ENCODE results near the gene AXIN1.
"Not testable (repeated sequence)": the region's sequence is repeated elsewhere in the genome, so short reads cannot be mapped to it uniquely, and the experiment has no call there.

Gene AXIN1, protein sequence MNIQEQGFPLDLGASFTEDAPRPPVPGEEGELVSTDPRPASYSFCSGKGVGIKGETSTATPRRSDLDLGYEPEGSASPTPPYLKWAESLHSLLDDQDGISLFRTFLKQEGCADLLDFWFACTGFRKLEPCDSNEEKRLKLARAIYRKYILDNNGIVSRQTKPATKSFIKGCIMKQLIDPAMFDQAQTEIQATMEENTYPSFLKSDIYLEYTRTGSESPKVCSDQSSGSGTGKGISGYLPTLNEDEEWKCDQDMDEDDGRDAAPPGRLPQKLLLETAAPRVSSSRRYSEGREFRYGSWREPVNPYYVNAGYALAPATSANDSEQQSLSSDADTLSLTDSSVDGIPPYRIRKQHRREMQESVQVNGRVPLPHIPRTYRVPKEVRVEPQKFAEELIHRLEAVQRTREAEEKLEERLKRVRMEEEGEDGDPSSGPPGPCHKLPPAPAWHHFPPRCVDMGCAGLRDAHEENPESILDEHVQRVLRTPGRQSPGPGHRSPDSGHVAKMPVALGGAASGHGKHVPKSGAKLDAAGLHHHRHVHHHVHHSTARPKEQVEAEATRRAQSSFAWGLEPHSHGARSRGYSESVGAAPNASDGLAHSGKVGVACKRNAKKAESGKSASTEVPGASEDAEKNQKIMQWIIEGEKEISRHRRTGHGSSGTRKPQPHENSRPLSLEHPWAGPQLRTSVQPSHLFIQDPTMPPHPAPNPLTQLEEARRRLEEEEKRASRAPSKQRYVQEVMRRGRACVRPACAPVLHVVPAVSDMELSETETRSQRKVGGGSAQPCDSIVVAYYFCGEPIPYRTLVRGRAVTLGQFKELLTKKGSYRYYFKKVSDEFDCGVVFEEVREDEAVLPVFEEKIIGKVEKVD

DNA sequence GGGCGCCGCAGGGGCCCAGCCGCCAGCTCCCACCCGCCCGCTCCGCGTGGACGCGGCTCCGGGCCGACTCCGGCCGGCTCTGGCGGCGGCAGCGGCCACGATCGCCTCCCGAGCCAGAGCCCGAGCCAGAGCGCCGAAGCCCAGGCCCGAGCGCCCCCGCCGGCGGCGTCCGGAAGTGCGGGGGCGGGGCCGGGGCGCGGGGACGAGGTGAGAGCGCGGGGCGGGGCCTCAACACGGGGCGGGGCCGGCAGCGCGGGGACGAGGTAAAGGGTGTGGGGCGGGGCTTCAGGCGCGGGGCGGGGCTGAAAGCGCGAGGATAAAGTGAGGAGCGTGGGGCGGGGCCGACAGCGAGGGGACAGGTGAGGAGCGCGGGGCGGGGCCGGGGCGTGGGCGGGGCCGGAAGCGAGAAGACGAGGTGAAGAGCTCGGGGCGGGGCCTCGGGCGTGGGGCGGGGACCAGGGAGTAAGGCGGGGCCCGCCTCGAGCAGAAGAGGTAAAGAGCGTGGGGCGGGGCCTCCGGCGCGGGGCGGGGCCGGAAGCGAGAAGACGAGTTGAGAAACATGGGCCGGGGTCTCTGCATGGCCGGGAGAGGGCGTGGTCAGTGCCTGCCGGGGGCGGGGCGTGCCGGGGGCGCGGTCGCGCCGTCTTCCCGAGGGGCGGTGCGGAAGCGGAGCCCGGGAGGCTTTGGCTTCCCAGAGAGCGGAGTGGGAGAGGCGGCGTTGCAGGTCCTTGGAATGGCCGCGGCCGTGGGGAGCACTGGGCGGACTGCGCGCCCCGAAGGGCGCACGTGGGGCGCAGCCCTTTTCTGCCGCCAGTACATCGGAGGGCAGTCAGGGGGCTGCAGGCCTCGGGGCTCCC lies at the start of gene AXIN1:
AXIN1 (minus strand) TSS at position 177 of the 857 bp plus-strand sequence. CDS start 5,698 bp downstream, outside the sequence.
- FAIRE-seq: no peak

DNA sequence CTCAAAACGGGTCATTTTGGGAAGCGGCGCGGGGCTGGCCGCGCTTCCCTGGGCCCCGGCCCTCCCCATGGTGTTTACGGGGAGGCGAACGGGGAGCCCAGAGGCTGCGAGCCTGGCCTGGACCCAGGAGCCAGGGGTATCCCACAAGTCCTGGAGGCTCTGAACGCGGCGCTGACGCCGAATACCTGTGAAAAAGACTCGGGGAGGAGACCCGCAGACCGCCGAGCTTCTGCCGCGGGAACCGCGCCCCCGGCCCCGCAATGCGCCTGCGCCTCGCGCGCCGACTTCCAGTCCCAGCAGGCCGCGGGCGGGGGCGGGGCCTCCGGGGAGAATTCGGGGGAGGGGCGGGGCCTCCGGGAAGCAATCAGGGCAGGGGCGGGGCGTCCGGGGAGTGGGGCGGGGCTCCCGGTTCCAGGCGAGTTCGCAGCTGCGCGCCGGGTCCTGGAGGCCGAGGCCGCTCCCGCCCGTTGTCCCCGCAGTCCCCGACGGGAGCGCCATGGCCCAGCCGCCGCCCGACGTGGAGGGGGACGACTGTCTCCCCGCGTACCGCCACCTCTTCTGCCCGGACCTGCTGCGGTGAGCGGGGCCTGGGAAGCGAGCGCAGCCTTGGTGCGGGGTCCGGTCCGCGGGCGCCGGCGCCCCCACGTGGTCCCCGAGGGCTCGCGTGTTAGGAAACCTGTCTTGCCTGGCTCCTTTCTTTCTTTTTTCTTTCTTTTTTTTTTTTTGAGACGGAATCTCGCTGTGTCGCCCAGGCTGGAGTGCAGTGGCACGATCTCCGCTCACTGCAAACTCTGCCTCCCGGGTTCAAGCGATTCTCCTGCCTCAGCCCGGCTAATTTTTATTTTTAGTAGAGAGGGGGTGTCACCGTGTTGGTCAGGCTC lies 49.2 kb upstream of the AXIN1 start, which contains the start of gene DECR2:
DECR2 (plus strand) TSS at position 418 of the 881 bp plus-strand sequence; CDS start at position 497, 79 bp downstream.
- FAIRE-seq: no peak

DNA sequence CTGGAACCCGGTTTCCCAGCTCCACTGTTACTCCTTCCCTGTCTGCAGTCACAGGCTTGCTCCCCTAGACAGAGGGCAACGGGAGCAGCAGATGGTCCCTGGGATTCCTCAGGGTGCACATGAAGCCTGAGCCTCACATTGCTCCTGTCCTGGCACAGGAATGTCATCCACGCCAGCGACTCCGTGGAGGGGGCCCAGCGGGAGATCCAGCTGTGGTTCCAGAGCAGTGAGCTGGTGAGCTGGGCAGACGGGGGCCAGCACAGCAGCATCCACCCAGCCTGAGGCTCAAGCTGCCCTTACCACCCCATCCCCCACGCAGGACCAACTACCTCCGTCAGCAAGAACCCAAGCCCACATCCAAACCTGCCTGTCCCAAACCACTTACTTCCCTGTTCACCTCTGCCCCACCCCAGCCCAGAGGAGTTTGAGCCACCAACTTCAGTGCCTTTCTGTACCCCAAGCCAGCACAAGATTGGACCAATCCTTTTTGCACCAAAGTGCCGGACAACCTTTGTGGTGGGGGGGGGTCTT lies 47.6 kb upstream of the AXIN1 start:
- FAIRE-seq: no peak

DNA sequence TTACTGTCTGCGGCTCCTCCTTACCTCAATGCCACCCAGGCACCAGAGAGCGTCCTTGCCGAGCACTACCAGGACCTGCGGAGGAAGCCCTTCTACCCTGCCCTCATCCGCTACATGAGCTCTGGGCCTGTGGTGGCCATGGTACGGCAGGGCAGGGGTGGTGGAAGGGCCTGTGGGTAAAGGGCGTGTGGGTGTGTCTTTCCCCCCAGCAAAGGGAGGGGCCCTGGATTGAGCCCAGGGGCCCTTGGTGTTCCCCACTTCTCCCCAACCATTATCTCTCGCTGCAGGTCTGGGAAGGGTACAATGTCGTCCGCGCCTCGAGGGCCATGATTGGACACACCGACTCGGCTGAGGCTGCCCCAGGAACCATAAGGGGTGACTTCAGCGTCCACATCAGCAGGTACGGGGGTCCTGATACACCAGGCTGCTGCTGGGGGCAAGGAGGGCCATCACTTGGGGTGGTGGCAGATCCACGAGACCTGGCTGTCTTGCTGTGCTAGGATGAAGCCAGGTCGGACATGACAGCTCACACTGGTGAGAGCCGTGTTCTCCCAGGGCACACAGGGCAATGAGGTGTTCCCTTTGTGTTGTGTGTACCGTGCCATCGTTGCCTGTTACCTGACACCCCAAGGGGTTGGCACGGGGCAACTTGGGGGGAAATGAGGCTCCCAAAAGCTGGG lies 47.0 kb upstream of the AXIN1 start:
- no peak for FAIRE-seq

DNA sequence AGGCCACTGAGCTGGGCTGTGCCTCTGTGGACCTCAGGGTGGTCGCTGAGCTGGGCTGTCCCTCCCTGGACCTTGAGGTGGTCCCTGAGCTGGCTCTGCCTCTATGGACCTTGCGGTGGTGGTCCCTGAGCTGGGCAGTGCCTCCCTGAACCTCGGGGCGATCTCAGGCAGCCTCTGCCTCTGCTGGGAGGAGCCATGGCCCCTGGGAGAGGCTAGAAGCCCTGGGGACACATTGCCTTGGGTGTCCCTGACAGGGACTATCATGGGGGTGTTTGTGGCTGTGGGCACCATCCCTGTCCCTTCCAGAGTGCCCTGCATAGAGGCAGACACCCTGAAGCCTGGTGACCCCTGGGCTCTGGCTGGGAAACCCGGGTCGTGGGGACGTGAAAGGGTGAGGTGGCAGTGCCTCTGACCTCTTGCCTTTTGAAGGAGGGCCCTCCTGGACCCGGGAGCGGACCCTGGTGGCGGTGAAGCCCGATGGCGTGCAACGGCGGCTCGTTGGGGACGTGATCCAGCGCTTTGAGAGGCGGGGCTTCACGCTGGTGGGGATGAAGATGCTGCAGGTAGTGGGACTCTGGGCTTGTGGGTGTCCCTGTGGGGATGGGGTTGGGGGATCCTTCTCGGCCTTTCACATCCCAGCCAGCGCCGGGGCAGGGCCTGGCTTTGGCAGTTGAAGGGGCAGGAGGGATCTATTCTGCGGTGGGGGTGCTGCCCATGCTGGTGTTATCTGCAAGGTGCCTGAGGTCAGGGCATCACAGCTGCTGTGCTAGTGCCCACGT lies 46.2 kb upstream of the AXIN1 start:
- no peak for FAIRE-seq

DNA sequence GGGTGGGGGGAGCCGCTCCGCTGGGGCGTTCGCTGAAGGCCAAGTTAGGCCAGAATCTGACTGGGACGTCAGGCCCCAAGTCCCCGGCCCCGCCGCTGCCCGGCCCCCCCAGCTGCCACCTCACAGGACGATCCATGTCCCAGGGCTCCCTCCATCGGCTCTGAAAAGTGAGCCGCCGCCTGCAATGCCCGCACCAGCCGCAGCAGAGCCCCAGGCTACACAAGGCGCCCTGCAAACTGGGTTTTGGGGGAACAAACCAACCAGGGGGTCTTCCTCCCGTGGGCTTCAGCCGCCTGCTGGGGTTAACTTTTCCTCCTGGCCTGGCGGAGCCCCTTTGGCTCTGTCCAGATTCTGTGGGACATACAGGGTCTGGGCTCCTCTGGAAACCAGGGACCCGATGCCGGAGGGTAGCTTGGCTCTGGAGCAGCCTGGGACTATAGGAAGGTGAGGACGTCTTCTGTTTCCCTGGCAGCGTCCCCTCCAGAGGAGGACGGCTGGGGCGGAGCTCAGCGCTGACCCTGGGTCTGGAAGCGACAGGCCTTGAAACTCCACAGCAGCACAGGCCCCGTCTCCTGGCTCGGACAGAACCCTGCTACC lies 45.3 kb upstream of the AXIN1 start:
- FAIRE-seq: no peak

DNA sequence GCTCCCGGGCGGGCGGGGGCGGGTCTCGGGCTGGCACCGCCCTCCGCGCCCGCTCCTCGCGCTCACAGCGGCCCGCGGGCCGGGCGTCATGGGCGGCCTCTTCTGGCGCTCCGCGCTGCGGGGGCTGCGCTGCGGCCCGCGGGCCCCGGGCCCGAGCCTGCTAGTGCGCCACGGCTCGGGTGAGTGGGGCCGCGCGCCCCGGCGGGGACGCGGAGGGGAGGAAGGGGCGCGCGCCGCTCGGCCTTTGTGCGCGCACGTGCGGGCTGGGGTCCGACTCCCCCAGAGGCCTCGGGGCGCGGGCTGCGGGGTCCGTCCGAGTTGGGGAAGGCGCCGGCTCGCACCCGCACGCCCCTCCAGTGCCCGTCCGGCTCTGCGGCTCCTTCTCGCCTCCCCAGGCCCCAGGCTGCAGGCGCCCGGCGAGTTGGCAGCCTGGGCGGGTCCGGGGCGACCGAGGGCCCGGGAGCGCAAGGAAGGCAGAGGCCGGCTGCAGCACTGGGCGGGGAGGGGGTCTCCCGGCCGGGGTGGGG lies 44.7 kb upstream of the AXIN1 start, which contains the start of gene NME4:
NME4 (plus strand) TSS at position 65 of the 527 bp plus-strand sequence; CDS start at position 89, 24 bp downstream.
- no peak for FAIRE-seq

DNA sequence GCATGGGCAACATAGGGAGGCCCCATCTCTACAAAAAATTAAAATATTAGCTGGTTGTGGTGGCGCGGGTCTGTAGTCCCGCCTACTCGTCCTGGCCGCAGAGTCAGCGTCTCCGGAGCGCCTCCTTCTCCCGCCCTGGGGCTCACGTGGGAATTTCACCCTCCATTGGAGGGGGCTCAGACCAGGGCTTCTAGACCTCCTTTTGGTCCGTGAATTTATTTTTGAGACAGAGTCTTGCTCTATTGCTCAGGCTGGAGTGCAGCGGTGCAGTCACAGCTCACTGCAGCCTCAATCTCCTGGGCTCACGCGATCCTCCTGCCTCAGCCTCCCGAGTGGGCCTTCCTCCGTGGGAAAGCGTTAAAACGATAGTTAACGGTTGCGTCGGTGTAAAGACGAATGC lies 44.1 kb upstream of the AXIN1 start:
- no peak for FAIRE-seq

DNA sequence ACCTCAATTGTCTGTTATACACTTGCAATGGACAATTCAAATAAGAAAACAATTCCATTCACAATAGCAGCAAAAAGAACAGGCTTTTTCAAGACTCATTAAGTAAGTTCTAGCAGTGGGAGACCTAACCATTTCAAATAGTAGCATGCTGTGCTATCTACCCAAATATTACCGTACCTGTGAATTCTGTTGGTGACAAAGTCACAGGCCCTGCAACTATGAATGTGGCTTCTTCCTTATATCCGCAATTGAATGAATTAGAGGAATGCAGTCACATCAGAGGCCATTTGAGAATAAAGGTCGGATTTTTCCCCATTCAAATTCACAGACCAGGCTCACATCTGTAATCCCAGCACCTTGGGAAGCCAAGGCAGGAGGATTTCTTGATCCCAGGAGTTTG lies 43.7 kb upstream of the AXIN1 start:
- no peak for FAIRE-seq

DNA sequence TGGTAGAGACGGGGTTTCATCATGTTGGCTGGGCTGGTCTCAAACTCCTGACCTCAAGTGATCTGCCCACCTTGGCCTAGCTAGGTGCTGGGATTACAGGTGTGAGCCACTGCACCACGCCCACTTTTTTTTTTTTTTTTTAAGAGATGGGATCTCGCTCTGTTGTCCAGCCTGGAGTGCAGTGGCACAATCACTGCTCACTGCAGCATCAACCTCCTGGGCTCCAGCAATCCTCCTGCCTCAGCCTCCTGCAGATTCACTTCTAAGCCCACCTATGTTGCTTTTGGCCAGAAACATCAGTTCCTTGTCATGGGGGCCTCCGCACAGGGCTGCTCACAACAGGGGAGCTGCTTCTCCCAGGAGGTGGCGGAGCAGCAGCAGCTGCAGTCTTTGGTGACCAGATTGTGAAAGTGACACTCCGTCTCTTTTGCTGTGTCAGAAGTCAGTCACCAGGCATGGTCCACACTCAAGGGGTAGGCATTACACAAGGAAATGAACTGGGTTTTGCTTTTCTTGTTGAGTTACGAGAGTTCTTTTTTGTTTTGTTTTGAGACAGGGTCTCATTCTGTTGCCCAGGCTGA lies 40.0 kb upstream of the AXIN1 start:
- FAIRE-seq: no peak

DNA sequence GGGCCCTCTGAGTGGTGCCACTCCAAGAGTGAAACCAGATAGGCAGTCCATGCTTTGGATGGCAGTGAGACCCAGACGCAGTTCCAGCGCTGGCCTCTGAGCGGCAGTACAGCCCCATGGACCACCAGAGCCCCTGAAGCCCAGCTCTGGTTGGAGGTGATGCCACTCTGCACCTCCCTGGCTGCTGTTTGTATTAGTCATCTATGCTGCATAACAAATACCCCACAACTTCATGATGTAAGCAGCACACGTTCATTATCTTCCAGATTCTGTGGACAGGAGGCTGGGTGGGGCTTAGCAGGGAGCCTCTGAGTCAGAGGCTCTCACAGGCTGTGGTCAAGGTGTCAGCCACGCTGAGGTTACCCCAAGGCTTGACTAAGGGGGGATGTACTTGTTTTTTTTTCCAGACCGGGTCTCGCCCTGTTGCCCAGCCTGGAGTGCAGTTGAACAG lies 39.4 kb upstream of the AXIN1 start:
- FAIRE-seq: no peak

DNA sequence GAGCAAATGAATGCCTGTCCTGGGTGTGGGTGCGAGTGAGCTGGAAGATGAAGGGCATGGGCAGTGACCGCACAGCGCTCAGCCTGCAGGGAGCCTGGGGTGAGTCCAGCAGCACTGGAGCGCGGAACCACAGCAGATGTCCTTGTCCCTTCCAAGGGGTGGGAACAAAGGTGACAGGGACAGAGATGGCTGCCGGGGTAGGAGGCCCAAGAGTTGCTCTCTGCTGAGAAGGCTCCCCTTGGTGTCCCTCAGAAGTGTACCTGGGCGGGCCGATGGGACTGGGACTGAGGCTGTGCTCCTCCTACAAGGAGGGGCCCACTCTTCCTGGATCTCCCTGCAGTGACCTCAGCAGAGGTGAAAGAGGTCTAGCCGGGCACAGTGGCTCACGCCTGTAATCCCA lies 36.8 kb upstream of the AXIN1 start:
- no peak for FAIRE-seq

DNA sequence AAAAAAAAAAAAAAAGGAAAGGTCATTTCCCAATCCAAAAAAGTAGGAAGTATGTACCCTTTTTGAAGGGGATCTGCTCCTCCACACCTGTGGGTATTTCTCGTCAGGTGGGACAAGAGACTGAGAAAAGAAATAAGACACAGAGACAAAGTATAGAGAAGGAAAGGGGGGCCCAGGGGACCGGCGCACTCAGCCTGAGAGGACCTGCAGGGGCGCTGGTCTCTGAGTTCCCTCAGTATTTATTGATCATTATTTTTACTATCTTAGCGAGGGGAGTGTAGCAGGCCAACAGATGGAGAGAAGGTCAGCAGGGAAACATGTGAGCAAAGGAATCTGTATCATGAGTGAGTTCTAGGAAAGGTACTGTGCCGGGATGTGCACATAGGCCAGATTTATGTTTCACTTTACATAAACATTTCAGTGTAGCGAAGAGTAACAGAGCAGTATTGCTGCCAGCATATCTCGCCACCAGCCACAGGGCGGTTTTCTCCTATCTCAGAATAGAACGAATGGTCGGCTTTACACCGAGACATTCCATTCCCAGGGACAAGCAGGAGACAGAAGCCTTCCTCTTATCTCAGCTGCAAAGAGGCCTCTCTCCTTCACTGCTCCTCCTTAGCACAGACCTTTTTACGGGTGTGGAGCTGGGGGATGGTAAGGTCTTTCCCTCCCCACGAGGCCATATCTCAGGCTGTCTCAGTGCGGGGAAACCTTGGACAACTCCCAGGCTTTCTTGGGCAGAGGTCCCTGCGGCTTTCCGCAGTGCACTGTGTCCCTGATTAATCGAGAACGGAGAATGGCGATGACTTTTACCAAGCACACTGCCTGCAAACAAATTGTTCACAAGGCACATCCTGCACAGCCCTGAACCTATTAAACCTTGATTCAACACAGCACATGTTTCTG lies 35.5 kb upstream of the AXIN1 start:
- FAIRE-seq: not testable (repeated sequence)

DNA sequence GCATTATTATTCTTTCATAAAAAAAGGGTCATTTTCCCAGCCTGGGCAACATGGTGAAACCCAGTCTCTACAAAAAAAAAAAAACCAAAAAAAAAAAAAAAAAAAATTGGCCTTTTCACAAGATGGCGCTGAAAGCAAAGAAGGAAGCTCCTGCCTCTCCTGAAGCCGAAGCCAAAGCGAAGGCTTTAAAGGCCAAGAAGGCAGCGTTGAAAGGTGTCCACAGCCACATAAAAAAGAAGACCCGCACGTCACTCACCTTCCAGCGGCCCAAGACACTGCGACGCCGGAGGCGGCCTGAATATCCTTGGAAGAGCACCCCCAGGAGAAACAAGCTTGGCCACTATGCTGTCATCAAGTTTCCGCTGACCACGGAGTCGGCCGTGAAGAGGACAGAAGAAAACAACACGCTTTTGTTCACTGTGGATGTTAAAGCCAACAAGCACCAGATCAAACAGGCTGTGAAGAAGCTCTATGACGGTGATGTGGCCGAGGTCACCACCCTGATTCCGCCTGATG lies 34.2 kb upstream of the AXIN1 start:
- no peak for FAIRE-seq

DNA sequence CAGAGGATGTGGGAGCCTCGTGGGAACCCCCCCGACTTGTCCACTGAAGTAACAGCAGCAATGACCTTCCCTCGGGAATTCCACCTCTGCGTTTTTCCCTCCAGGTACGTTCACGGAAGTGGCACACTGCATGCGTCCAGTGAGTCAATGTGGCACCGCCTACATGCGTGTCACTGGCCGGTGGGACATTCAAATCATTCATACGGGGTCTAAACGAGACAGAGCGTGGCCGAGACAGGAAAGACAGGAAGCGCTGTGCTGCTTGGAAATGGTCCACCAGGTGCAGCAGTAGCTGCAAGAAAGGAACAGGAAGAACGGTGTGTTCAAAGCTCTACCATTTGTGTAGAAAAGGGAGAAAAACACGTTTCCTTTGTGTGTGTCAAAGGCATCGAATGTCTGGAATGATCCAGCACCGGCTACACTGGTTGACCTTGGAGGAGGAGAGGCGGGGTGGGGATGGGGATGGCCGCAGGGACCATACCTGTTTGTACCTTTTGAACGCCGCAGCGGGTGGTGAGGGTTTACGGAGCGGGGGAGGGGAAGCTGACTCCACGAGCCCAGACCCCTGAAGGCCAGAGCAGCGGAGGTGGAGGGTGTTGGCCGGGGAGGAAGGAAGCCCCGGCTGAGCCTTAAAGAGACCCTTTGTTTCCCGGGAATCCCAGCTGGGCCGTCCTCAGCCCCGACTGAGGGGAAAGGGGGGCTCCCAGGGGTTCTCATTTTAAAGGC lies 31.0 kb upstream of the AXIN1 start:
- no peak for FAIRE-seq

Data from endometrium (tissue), 2 donors.